Transverse colon (tissue), 4 donors: Measurements from ENCODE around the gene NT5C3B. TPM values are rescaled to one million over a fixed set of nuclear protein-coding genes. Genes with fewer than 3 reads are reported as not detected.
"Not testable (repeated sequence)": the region's sequence is repeated elsewhere in the genome, so short reads cannot be mapped to it uniquely, and the experiment has no call there.

Source experiments
- DNase-seq: peaks from one replicate; pipeline ENCODE4 v3.0.0-alpha.2; 2019
- H3K27ac ChIP-seq, 4 donors: fragments of 200-600 bp; sonication (generic); 2 replicates each; pipeline ENCODE4 v1.5.1; 2016 to 2018; ENCODE audit warnings: inconsistent platforms in 4 of 4
- H3K27me3 ChIP-seq: fragments of 200-600 bp; sonication (generic); 2 replicates; pipeline ENCODE4 v1.5.1; 2017; ENCODE audit warnings: inconsistent platforms
- H3K36me3 ChIP-seq, 4 donors: fragments of 200-600 bp; sonication (generic); 2 replicates each; pipeline ENCODE4 v1.5.1; 2017 to 2019; ENCODE audit warnings: inconsistent platforms in 4 of 4
- H3K4me1 ChIP-seq, 4 donors: fragments of 200-600 bp; sonication (generic); 2 replicates each; pipeline ENCODE4 v1.5.1; 2017 to 2020; ENCODE audit warnings: inconsistent platforms in 4 of 4
- H3K4me3 ChIP-seq, 4 donors: fragments of 200-600 bp; sonication (generic); 1 replicate in 1 of 4; 2 replicates in 3 of 4; pipeline versions ENCODE4 v1.5.1 to v1.6.1; 2017 to 2019; ENCODE audit warnings: inconsistent platforms in 4 of 4
- H3K9me3 ChIP-seq, 2 donors: fragments of 200-600 bp; sonication (generic); 2 replicates each; pipeline ENCODE4 v1.5.1; 2017 to 2019; ENCODE audit warnings: inconsistent platforms in 2 of 2
- CTCF ChIP-seq, 5 experiments: fragments of 200-600 bp in 3 of 5; fragments of 450-650 bp in 2 of 5; sonication (generic) in 3 of 5; IDR thresholded peaks; 1 replicate in 2 of 5; 2 replicates in 3 of 5; pipeline ENCODE4 v1.5.1; 2016 to 2017; ENCODE audit warnings: antibody characterized with exemption in 5 of 5, inconsistent platforms in 3 of 5, mild to moderate bottlenecking in 2 of 5, moderate library complexity in 1 of 5
- EP300 ChIP-seq: sonication (generic); formaldehyde crosslinking; IDR thresholded peaks from one replicate; pipeline ENCODE4 v1.6.1; 2017; ENCODE audit warnings: antibody characterized with exemption, low read depth
- POLR2A ChIP-seq: fragments of 450-650 bp; IDR thresholded peaks from one replicate; pipeline ENCODE4 v1.6.1; 2016; ENCODE audit warnings: antibody characterized with exemption, mild to moderate bottlenecking, moderate library complexity
- POLR2AphosphoS5 ChIP-seq, 3 donors: sonication (generic); formaldehyde crosslinking; IDR thresholded peaks; one replicate each; pipeline ENCODE4 v1.6.1; 2016; ENCODE audit warnings: antibody characterized with exemption in 3 of 3
- WGBS, 2 donors: methylation state at CpG; one replicate each; pipeline ENCODE4 v1.1.5; 2018; ENCODE audit warnings: low coverage in 1 of 2; 5-methylcytosine and 5-hydroxymethylcytosine counted together
- in situ Hi-C, 4 donors: fragments of 200-750 bp; cut with MboI; loops; one replicate each; pipeline versions ENCODE4 v1.15.0 to v1.15.1; 2017; ENCODE audit warnings: low sequenced_read_pairs in 3 of 4, low pct_ligation_motif_present in 1 of 4, low pct_unique_long_range_greater_than_20kb in 1 of 4
- intact Hi-C: fragments of 100-400 bp; cut with DNase I; formaldehyde crosslinking; loops from one replicate; pipeline ENCODE4 v1.15.1; 2023; ENCODE audit warnings: low total_unique reads
- total RNA-seq, 4 donors: library from RNA; depleted of rRNA; stranded (reverse); fragments of >200 nt; gene quantifications; one replicate each; pipeline ENCODE4 v1.1.0, GENCODE V29; 2016

NT5C3B gene
- total RNA-seq, 4 donors from 2014 or later = 10.0 to 30.8 (median 24.6) TPM

DNA sequence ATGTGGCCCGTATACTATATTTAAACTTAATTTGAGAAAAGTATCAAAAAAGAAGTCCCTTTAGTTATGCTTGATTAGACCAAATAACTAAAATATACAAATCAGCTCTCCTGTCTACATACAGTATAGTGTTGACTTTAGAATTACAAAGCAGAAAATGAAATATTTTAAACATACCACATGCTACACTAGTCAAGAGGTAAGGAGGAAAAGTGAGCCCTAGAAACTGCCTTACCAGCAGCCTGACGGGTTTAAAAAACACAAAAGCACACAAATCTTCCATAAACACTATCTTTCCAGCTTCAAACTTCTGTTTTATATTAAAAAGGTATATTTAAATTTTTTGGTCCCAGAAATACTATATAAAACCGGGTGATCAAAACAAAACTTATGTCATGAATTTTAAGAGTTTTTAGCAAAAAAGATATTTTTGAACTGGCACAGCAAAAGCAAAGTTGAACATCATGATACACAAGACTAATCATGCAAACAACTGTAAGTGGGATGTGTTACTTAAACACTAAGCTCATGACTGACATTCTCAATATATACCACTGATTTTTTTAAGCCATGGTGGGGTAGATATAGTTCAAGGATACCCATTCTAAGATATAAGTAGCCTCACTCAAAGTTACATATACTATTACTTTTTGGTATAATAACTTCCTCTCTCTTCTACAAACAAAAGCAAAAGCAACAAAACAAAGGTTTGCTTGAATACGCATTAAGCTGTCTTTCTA lies 13.4 kb upstream of the NT5C3B start:
- 72 to 74% methylated on average over 4 of the region's 4 CpGs for WGBS, 2 donors
- in situ Hi-C loops (no loop called here), intact Hi-C loops (no loop called here)
- Histone ChIP-seq H3K4me3 (no peak overlapping the region), H3K27ac (no peak overlapping the region), H3K36me3 (peaks cover 0 to 9% (median 2%) of the 10 kb centered on the region in 4 donors), H3K9me3 (no peaks in the 10 kb centered on the region), H3K4me1 (peaks cover 0 to 4% (median 2%) of the 10 kb centered on the region in 4 donors), H3K27me3 (no peaks in the 10 kb centered on the region)
- no peak for DNase-seq
- TF ChIP-seq CTCF (IDR thresholded peaks at IDR 0.05) = no peak
- TF ChIP-seq POLR2A = no peak
- TF ChIP-seq EP300 = no peak
- no peak for TF ChIP-seq POLR2AphosphoS5 (IDR thresholded peaks at IDR 0.05)

GRCh38 chr17:41848788-41849187 lies 12.8 kb upstream of the NT5C3B start:
- no peak for DNase-seq
- H3K4me1 ChIP-seq = peaks cover 0 to 4% (median 2%) of the 10 kb centered on the region in 4 donors
- intact Hi-C loops = no loop called here
- peaks cover 0 to 3% (median 0%) of the 10 kb centered on the region in 4 donors for H3K36me3 ChIP-seq
- no peak for TF ChIP-seq POLR2AphosphoS5 (IDR thresholded peaks at IDR 0.05)
- in situ Hi-C loops = no loop called here
- H3K27me3 ChIP-seq = no peaks in the 10 kb centered on the region
- WGBS, 2 donors = 35 to 70% methylated on average over 3 to 4 of the region's 4 CpGs
- H3K9me3 ChIP-seq = no peaks in the 10 kb centered on the region
- H3K27ac ChIP-seq = no peak overlapping the region
- no peak overlapping the region for H3K4me3 ChIP-seq

GRCh38 chr17:41844971-41845370 lies 8.9 kb upstream of the NT5C3B start:
- TF ChIP-seq CTCF (IDR thresholded peaks at IDR 0.05) (no peak), POLR2AphosphoS5 (IDR thresholded peaks at IDR 0.05) (no peak), POLR2A (no peak), EP300 (no peak)
- H3K36me3 ChIP-seq = no peaks in the 10 kb centered on the region
- H3K27me3 ChIP-seq = no peaks in the 10 kb centered on the region
- intact Hi-C loops (no loop called here), in situ Hi-C loops (no loop called here)
- H3K27ac ChIP-seq = no peak overlapping the region
- no peak for DNase-seq
- H3K9me3 ChIP-seq = no peaks in the 10 kb centered on the region
- WGBS, 2 donors = 86 to 91% methylated on average over 4 to 6 of the region's 6 CpGs
- peaks cover 0 to 4% (median under 1%) of the 10 kb centered on the region in 4 donors for H3K4me1 ChIP-seq
- no peak overlapping the region for H3K4me3 ChIP-seq

DNA sequence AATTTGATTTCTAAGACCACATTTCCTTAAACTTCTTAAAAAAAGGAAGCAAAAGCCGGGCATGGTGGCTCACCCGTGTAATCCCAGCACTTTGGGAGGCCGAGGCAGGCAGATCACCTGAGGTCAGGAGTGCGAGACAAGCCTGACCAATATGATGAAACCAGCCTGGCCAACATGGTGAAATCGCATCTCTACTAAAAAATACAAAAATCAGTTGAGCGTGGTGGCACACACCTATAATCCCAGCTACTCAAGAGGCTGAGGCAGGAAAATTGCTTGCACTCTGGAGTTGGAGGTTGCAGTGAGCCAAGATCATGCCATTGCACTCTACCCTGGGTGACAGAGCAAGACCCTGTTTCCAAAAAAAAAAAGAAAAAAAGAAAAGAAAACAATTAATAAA lies 4.7 kb upstream of the NT5C3B start:
- H3K4me3 ChIP-seq, H3K9me3 ChIP-seq, H3K36me3 ChIP-seq, H3K4me1 ChIP-seq, H3K27ac ChIP-seq, intact Hi-C loops, in situ Hi-C loops, DNase-seq, H3K27me3 ChIP-seq: not testable (repeated sequence)
- 86 to 92% methylated on average over 5 to 6 of the region's 6 CpGs for WGBS, 2 donors

GRCh38 chr17:41839448-41839847 lies 3.4 kb upstream of the NT5C3B start:
- H3K4me3 ChIP-seq, intact Hi-C loops, H3K36me3 ChIP-seq, H3K27ac ChIP-seq, H3K9me3 ChIP-seq, in situ Hi-C loops, H3K27me3 ChIP-seq, DNase-seq: not testable (repeated sequence)
- peaks cover 0 to 12% (median 10%) of the 10 kb centered on the region in 4 donors for H3K4me1 ChIP-seq
- WGBS, 2 donors = 91 to 96% methylated on average over 2 of the region's 2 CpGs
